Esophagus squamous epithelium (tissue), 4 donors: ENCODE data around the gene TTC5.
"Not testable (repeated sequence)": the region's sequence is repeated elsewhere in the genome, so short reads cannot be mapped to it uniquely, and the experiment has no call there.

Source experiments
- CTCF ChIP-seq, 6 experiments: fragments of 450-650 bp in 4 of 6; fragments of 200-600 bp in 2 of 6; sonication (generic) in 2 of 6; IDR thresholded peaks; one replicate each; pipeline ENCODE4 v1.5.1; 2016 to 2019; ENCODE audit warnings: antibody characterized with exemption in 6 of 6, mild to moderate bottlenecking in 4 of 6, moderate library complexity in 4 of 6
- POLR2A ChIP-seq, 4 donors: fragments of 450-650 bp; IDR thresholded peaks; one replicate each; pipeline ENCODE4 v1.6.1; 2017; ENCODE audit warnings: antibody characterized with exemption in 4 of 4, mild to moderate bottlenecking in 4 of 4, moderate library complexity in 3 of 4

GRCh38 chr14:20264361-20264760 lies 41.4 kb downstream of the TTC5 start:
- not testable (repeated sequence) for TF ChIP-seq POLR2A, CTCF (IDR thresholded peaks at IDR 0.05)
